ENCODE measurements around the gene GRN. TPM values are rescaled to one million over a fixed set of nuclear protein-coding genes. Genes with fewer than 3 reads are reported as not detected.

GRN gene
- total RNA-seq, 4 donors from 2014 or later, result 169 to 313 (median 260) TPM

GRCh38 chr17:44384823-44385286 lies 39.8 kb downstream of the GRN start:
- 4% methylated on average over 20 of the region's 26 CpGs for WGBS
- Histone ChIP-seq H3K4me1 (peaks cover 15 to 21% (median 19%) of the 10 kb centered on the region in 4 donors), H3K4me3 (peak overlapping the region; percentile 51 to 70 (median 60)), H3K36me3 (no peaks in the 10 kb centered on the region), H3K27me3 (peaks cover 0 to 28% (median 0%) of the 10 kb centered on the region in 4 donors), H3K9me3 (no peaks in the 10 kb centered on the region), H3K27ac (replicated peaks in 1 of 4) (peak overlapping the region in 1 of 4 donors; percentile 24)
- TF ChIP-seq EP300 (IDR thresholded peaks at IDR 0.05), result no peak
- no peak for TF ChIP-seq POLR2A (IDR thresholded peaks at IDR 0.05; ENCODE audit: low read depth)
- TF ChIP-seq POLR2AphosphoS5 (IDR thresholded peaks at IDR 0.05), result no peak
- TF ChIP-seq CTCF (IDR thresholded peaks at IDR 0.05), result no peak
- intact Hi-C loops (cut with DNase I), result no loop called here
- no peak for DNase-seq (ENCODE audit: extremely low spot score)

GRCh38 chr17:44385287-44386181 lies 40.4 kb downstream of the GRN start:
- Histone ChIP-seq H3K36me3 (no peaks in the 10 kb centered on the region), H3K9me3 (no peaks in the 10 kb centered on the region), H3K27me3 (peaks cover 0 to 27% (median 0%) of the 10 kb centered on the region in 4 donors), H3K27ac (replicated peaks in 1 of 4) (peak overlapping the region in 1 of 4 donors; percentile 44), H3K4me1 (peaks cover 15 to 21% (median 19%) of the 10 kb centered on the region in 4 donors), H3K4me3 (peak overlapping the region; percentile 51 to 70 (median 60))
- DNase-seq (ENCODE audit: extremely low spot score), result peak; percentile 96
- under 1% methylated on average over 30 of the region's 68 CpGs for WGBS
- intact Hi-C loops (cut with DNase I), result no loop called here
- TF ChIP-seq EP300 (IDR thresholded peaks at IDR 0.05) (no peak), CTCF (IDR thresholded peaks at IDR 0.05) (peak in 1 of 3 experiments; percentile 12), POLR2AphosphoS5 (IDR thresholded peaks at IDR 0.05) (peak; percentile 61 to 72), POLR2A (IDR thresholded peaks at IDR 0.05; ENCODE audit: low read depth) (no peak)

GRCh38 chr17:44386182-44386525 lies 41.1 kb downstream of the GRN start:
- TF ChIP-seq POLR2A (IDR thresholded peaks at IDR 0.05; ENCODE audit: low read depth) (no peak), EP300 (IDR thresholded peaks at IDR 0.05) (no peak), CTCF (IDR thresholded peaks at IDR 0.05) (no peak), POLR2AphosphoS5 (IDR thresholded peaks at IDR 0.05) (no peak)
- no peaks in the 10 kb centered on the region for H3K36me3 ChIP-seq
- H3K4me3 ChIP-seq, result peak overlapping the region; percentile 51 to 70 (median 60)
- no peaks in the 10 kb centered on the region for H3K9me3 ChIP-seq
- WGBS, result 46% methylated on average over 7 of the region's 10 CpGs
- no peak overlapping the region for H3K27ac ChIP-seq (replicated peaks in 1 of 4)
- no peak for DNase-seq (ENCODE audit: extremely low spot score)
- intact Hi-C loops (cut with DNase I), result no loop called here
- peaks cover 0 to 25% (median 0%) of the 10 kb centered on the region in 4 donors for H3K27me3 ChIP-seq
- peaks cover 15 to 21% (median 19%) of the 10 kb centered on the region in 4 donors for H3K4me1 ChIP-seq

- DNase-seq (ENCODE audit: extremely low spot score), result no peak
- WGBS, result 96% methylated on average over 2 of the region's 2 CpGs
- intact Hi-C loops (cut with DNase I), result no loop called here
- TF ChIP-seq POLR2A (IDR thresholded peaks at IDR 0.05; ENCODE audit: low read depth) (no peak), EP300 (IDR thresholded peaks at IDR 0.05) (no peak), CTCF (IDR thresholded peaks at IDR 0.05) (no peak), POLR2AphosphoS5 (IDR thresholded peaks at IDR 0.05) (no peak)
- peaks cover 15 to 21% (median 19%) of the 10 kb centered on the region in 4 donors for H3K4me1 ChIP-seq
- H3K27me3 ChIP-seq, result peaks cover 0 to 25% (median 0%) of the 10 kb centered on the region in 4 donors
- H3K9me3 ChIP-seq, result no peaks in the 10 kb centered on the region
- no peak overlapping the region for H3K27ac ChIP-seq (replicated peaks in 1 of 4)
- H3K4me3 ChIP-seq, result no peak overlapping the region
- no peaks in the 10 kb centered on the region for H3K36me3 ChIP-seq
Measured at GRCh38 chr17:44387804-44388203, 42.7 kb downstream of the GRN start.
